GM18517 (cell line): ENCODE results near the gene KCNN3.
"Not testable (repeated sequence)": the region's sequence is repeated elsewhere in the genome, so short reads cannot be mapped to it uniquely, and the experiment has no call there.

Source experiments
- ATAC-seq: cut with Tn5 transposase; IDR thresholded peaks from one replicate; pipeline ENCODE4 v1.9.1; 2021; ENCODE audit warnings: mild to moderate bottlenecking, moderate library complexity; ENCODE audit not compliant: unreplicated experiment

KCNN3 gene

GRCh38 chr1:154870115-154870571 is at the start of gene KCNN3:
TSS of gene KCNN3 (minus strand) at chr1:154870281. CDS start at chr1:154869964, 317 bp downstream.
- peak; percentile 88 for ATAC-seq

- ATAC-seq = no peak
Observed at GRCh38 chr1:154913273-154913672, 43.2 kb upstream of the KCNN3 start.

- ATAC-seq = no peak
Observed at GRCh38 chr1:154912755-154913154, 42.7 kb upstream of the KCNN3 start.

- ATAC-seq = no peak
Observed at GRCh38 chr1:154911691-154912550, 41.8 kb upstream of the KCNN3 start.

- ATAC-seq = no peak
Observed at GRCh38 chr1:154910851-154911250, 40.8 kb upstream of the KCNN3 start.

- ATAC-seq = no peak
Observed at GRCh38 chr1:154908937-154909336, 38.9 kb upstream of the KCNN3 start.

- not testable (repeated sequence) for ATAC-seq
Observed at GRCh38 chr1:154908129-154908528, 38.0 kb upstream of the KCNN3 start.

- no peak for ATAC-seq
Observed at GRCh38 chr1:154906621-154907081, 36.6 kb upstream of the KCNN3 start.

- no peak for ATAC-seq
Observed at GRCh38 chr1:154902938-154903566, 33.0 kb upstream of the KCNN3 start.

- ATAC-seq = no peak
Observed at GRCh38 chr1:154901591-154901990, 31.5 kb upstream of the KCNN3 start.

GRCh38 chr1:154899041-154899440 is 29.0 kb upstream of the KCNN3 start:
- no peak for ATAC-seq

- no peak for ATAC-seq
Observed at GRCh38 chr1:154896771-154897286, 26.7 kb upstream of the KCNN3 start.

GRCh38 chr1:154895798-154896197 is 25.7 kb upstream of the KCNN3 start:
- ATAC-seq = no peak

- no peak for ATAC-seq
Observed at GRCh38 chr1:154891452-154891851, 21.4 kb upstream of the KCNN3 start.

- ATAC-seq = no peak
Observed at GRCh38 chr1:154888757-154889156, 18.7 kb upstream of the KCNN3 start.

- no peak for ATAC-seq
Observed at GRCh38 chr1:154886281-154887015, 16.4 kb upstream of the KCNN3 start.

- ATAC-seq = no peak
Observed at GRCh38 chr1:154884869-154885701, 15.0 kb upstream of the KCNN3 start.

- ATAC-seq = no peak
Observed at GRCh38 chr1:154883919-154884868, 14.1 kb upstream of the KCNN3 start.
